ENCODE data around the gene TANC1.

DNA sequence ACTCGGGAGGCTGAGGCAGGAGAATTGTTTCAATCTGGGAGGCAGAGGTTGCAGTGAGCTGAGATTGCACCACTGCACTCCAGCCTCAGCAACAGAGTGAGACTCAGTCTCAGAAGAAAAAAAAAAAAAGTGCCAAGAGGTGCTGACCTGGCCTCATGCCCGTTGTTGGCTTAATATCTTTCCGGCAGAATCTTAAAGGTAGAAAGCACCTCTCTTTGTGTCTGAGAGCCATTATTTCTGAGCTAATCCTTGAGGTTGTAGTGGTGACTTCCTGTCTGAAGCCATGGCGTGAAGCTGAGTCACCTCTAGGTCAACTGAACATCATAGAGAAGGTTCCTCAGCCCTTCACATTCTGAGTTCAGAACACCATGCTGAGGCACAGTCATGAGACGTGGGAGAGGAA lies 257.6 kb downstream of the TANC1 start:
- no peak for TF ChIP-seq POLR2A (IDR thresholded peaks at IDR 0.05)
- no peak for TF ChIP-seq CTCF (IDR thresholded peaks at IDR 0.05)
- peak in 1 of 4 donors; percentile 15 for TF ChIP-seq POLR2AphosphoS5 (IDR thresholded peaks at IDR 0.05)

Data from sigmoid colon (tissue), 4 donors.